ENCODE results near the gene CHGA. TPM values are rescaled to one million over a fixed set of nuclear protein-coding genes. Genes with fewer than 3 reads are reported as not detected.

The CHGA gene
- polyA plus RNA-seq, 1 donor from 2014 or later, result 131 TPM

DNA sequence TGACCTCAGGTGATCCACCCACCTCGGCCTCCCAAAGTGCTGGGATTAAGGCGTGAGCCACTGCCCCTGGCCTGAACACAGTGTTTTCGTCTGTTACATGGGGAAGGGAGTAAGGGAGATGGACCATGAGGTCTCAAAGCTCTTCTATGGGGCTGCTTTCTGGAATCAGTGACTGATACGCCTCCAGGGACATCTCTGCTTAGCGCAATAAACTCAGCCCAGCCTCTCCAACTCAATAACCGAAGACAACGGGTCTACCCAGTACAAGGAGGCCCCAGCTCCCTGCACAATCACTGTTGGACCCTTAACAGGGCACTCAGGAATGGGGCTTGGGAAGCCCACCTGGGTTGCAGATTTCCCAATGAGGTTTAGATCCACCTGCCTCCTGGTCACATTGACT is 42.6 kb upstream of the CHGA start:
- H3F3A ChIP-seq (ENCODE audit: insufficient read depth, low read length, poor library complexity, severe bottlenecking), result no peaks in the 10 kb centered on the region

DNA sequence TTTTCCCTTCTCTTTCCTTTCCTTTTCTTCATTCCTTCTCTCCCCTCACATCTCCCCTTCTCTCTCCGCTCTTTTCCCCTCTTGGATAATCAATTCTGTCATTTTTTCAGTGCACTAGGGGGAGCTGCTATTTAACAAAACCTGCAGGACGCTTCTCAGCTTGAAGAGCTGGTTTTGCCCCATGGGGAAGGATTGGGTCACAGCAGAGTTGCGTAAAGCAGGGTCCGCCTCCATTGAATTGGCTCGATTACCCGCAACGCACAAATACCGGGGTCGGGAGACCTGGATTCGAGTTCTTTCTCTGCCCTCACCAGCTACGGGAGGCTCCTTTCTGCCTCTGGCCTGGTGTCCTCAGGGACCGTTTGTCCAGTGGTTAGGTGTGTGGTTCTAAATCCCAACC is 42.1 kb upstream of the CHGA start:
- no peaks in the 10 kb centered on the region for H3K36me3 ChIP-seq (ENCODE audit: insufficient read depth, low read length)
- H3K9me3 ChIP-seq (ENCODE audit: low read length), result no peaks in the 10 kb centered on the region
- no peak overlapping the region for H3K4me2 ChIP-seq (ENCODE audit: low read length)
- no peaks in the 10 kb centered on the region for H3K79me2 ChIP-seq (replicated peaks; ENCODE audit: insufficient read depth, low read length)
- no peak overlapping the region for H3K4me3 ChIP-seq (ENCODE audit: low read length)
- H3K27ac ChIP-seq (ENCODE audit: low read length), result no peak overlapping the region
- no peak overlapping the region for H3K9ac ChIP-seq (ENCODE audit: low read length)
- H3K27me3 ChIP-seq (ENCODE audit: insufficient read depth, low read depth, low read length), result no peaks in the 10 kb centered on the region
- no peak overlapping the region for H2AFZ ChIP-seq (ENCODE audit: low read depth, low read length)
- H4K20me1 ChIP-seq (ENCODE audit: insufficient read depth), result no peaks in the 10 kb centered on the region
- no peaks in the 10 kb centered on the region for H3F3A ChIP-seq (ENCODE audit: insufficient read depth, low read length, poor library complexity, severe bottlenecking)
- no peaks in the 10 kb centered on the region for H3K9me2 ChIP-seq (ENCODE audit: insufficient read depth, low read length)
- TF ChIP-seq CTCF (IDR thresholded peaks at IDR 0.05; ENCODE audit: poor library complexity, severe bottlenecking) (peak; percentile 54), EZH2 (IDR thresholded peaks at IDR 0.05; ENCODE audit: borderline replicate concordance, insufficient read depth, low read length, poor library complexity, severe bottlenecking) (no peak), RAD21 (conservative IDR thresholded peaks at IDR 0.05) (peak; percentile 51), MXI1 (conservative IDR thresholded peaks at IDR 0.05; ENCODE audit: poor library complexity, severe bottlenecking) (no peak), SMC3 (conservative IDR thresholded peaks at IDR 0.05; ENCODE audit: poor library complexity) (peak; percentile 28), POLR2AphosphoS5 (IDR thresholded peaks at IDR 0.05) (no peak), EP300 (conservative IDR thresholded peaks at IDR 0.05; ENCODE audit: poor library complexity, severe bottlenecking) (no peak), TAF1 (IDR thresholded peaks at IDR 0.05; ENCODE audit: low read depth) (no peak)

More for the DNA sequence above, 42.6 kb upstream of the CHGA start:
- Histone ChIP-seq H3K27ac (ENCODE audit: low read length) (no peak overlapping the region), H3K36me3 (ENCODE audit: insufficient read depth, low read length) (no peaks in the 10 kb centered on the region), H3K9me3 (ENCODE audit: low read length) (no peaks in the 10 kb centered on the region), H4K20me1 (ENCODE audit: insufficient read depth) (no peaks in the 10 kb centered on the region), H3K27me3 (ENCODE audit: insufficient read depth, low read depth, low read length) (no peaks in the 10 kb centered on the region), H3K9me2 (ENCODE audit: insufficient read depth, low read length) (no peaks in the 10 kb centered on the region), H2AFZ (ENCODE audit: low read depth, low read length) (no peak overlapping the region), H3K4me2 (ENCODE audit: low read length) (no peak overlapping the region), H3K9ac (ENCODE audit: low read length) (no peak overlapping the region), H3K4me3 (ENCODE audit: low read length) (no peak overlapping the region), H3K79me2 (replicated peaks; ENCODE audit: insufficient read depth, low read length) (no peaks in the 10 kb centered on the region)
- TF ChIP-seq EP300 (conservative IDR thresholded peaks at IDR 0.05; ENCODE audit: poor library complexity, severe bottlenecking) (no peak), REST (IDR thresholded peaks at IDR 0.05; ENCODE audit: borderline replicate concordance) (no peak), EZH2 (IDR thresholded peaks at IDR 0.05; ENCODE audit: borderline replicate concordance, insufficient read depth, low read length, poor library complexity, severe bottlenecking) (no peak), MXI1 (conservative IDR thresholded peaks at IDR 0.05; ENCODE audit: poor library complexity, severe bottlenecking) (no peak), TAF1 (IDR thresholded peaks at IDR 0.05; ENCODE audit: low read depth) (no peak), CTCF (IDR thresholded peaks at IDR 0.05; ENCODE audit: poor library complexity, severe bottlenecking) (no peak)

Data from neural cell (in vitro differentiated cells).